Ovary (tissue), 9 donors: Measurements from ENCODE around the gene FAM47E. TPM values are rescaled to one million over a fixed set of nuclear protein-coding genes. Genes with fewer than 3 reads are reported as not detected.

Experiments used
- DNase-seq, 5 donors: peaks; one replicate each; pipeline ENCODE4 v3.0.0-alpha.2; 2019 to 2020
- H3K27ac ChIP-seq, 2 donors: fragments of 200-600 bp; one replicate each; pipeline versions ENCODE4 v1.5.1 to v1.8.0; 2019 to 2022
- H3K27me3 ChIP-seq: fragments of 200-600 bp; one replicate; pipeline ENCODE4 v1.8.0; 2022
- H3K36me3 ChIP-seq: fragments of 200-600 bp; sonication (generic); one replicate; pipeline ENCODE4 v1.5.1; 2019
- H3K4me1 ChIP-seq: one replicate; pipeline ENCODE4 v1.8.1; 2013; ENCODE audit warnings: mild to moderate bottlenecking, moderate library complexity; ENCODE audit not compliant: insufficient read depth
- H3K4me3 ChIP-seq: fragments of 200-600 bp; sonication (generic); one replicate; pipeline ENCODE4 v1.5.1; 2017
- H3K9me3 ChIP-seq, 2 donors: fragments of 200-600 bp in 1 of 2; sonication (generic) in 1 of 2; one replicate each; pipeline versions ENCODE4 v1.5.1 to v1.8.1; 2013 to 2019; ENCODE audit warnings: mild to moderate bottlenecking in 1 of 2, moderate library complexity in 1 of 2
- CTCF ChIP-seq, 3 donors: fragments of 450-650 bp in 2 of 3; fragments of 200-600 bp in 1 of 3; IDR thresholded peaks; one replicate each; pipeline versions ENCODE4 v1.5.1 to v1.8.0; 2016 to 2022; ENCODE audit warnings: antibody characterized with exemption in 3 of 3, mild to moderate bottlenecking in 1 of 3
- EP300 ChIP-seq: sonication (generic); formaldehyde crosslinking; IDR thresholded peaks from one replicate; pipeline ENCODE4 v1.6.1; 2017; ENCODE audit warnings: antibody characterized with exemption
- POLR2A ChIP-seq: fragments of 450-650 bp; IDR thresholded peaks from one replicate; pipeline ENCODE4 v1.6.1; 2017; ENCODE audit warnings: antibody characterized with exemption, mild to moderate bottlenecking, moderate library complexity
- WGBS, 3 donors: extraction: QIAGEN DNeasy Blood & Tissue Kit in 1 of 3; methylation state at CpG; one replicate each; pipeline versions ENCODE4 v1.1.5 to v1.1.7; 2013 to 2017; 5-methylcytosine and 5-hydroxymethylcytosine counted together
- intact Hi-C, 4 donors: fragments of 100-400 bp; cut with DNase I; formaldehyde crosslinking; loops; one replicate each; pipeline versions ENCODE4 v1.11.0 to v1.15.1; 2022 to 2023
- polyA plus RNA-seq, 2 donors: library from polyadenylated mRNA; stranded (reverse); fragments of 200-250 nt in 1 of 2; fragments of 350-450 nt in 1 of 2; fragmentation: Illumina TruSeq in 1 of 2; extraction: RNeasy Lipid Tissue Mini Kit (QIAGEN cat#74804) in 1 of 2; gene quantifications; one replicate each; pipeline ENCODE4 v1.2.3, GENCODE V29; 2013 to 2014
- total RNA-seq, 7 donors: library from RNA; depleted of rRNA in 2 of 7; stranded (reverse); fragments of >200 nt in 2 of 7; fragmentation: NEBNext Ultra II Directional in 3 of 7; extraction: Animal tissue kit (Norgen Biotek cat#: 25700) in 3 of 7; gene quantifications; one replicate each; pipeline versions ENCODE4 v1.1.0 to v1.2.4, GENCODE V29; 2016 to 2023
- donor health status: DM: no; HTN: no; CAD: no; lungs with moderate emphysema.
- donor health status: DM: no; HTN: no; CAD: no.
- donor health status: Bipolar disorder and iron deficiency.
- donor health status: DM: yes; HTN: yes; CAD: no.
- donor health status: DM: no; HTN: no; CAD: no.
- donor health status: DM: yes; HTN: yes; CAD: no.

The FAM47E gene
- total and polyA plus RNA-seq, 9 donors, result 0.08 to 8.2 (median 2.1) TPM

- H3K27me3 ChIP-seq, result no peaks in the 10 kb centered on the region
- no peak for TF ChIP-seq POLR2A
- TF ChIP-seq CTCF (IDR thresholded peaks at IDR 0.05), result no peak
- no peak for TF ChIP-seq EP300
- no peak for DNase-seq
- peaks cover 19% of the 10 kb centered on the region for H3K4me1 ChIP-seq
- 16 to 18% (median 17%) methylated on average over 10 of the region's 10 CpGs for WGBS, 3 donors
- intact Hi-C loops, result no loop called here
- no peaks in the 10 kb centered on the region for H3K9me3 ChIP-seq
- H3K4me3 ChIP-seq, result peak overlapping the region; percentile 92
- H3K27ac ChIP-seq, result peak overlapping the region; percentile 95 to 97
- no peaks in the 10 kb centered on the region for H3K36me3 ChIP-seq
These were observed 37.3 kb upstream of the FAM47E start for GRCh38 chr4:76214177-76214675.

- Histone ChIP-seq H3K27me3 (no peaks in the 10 kb centered on the region), H3K4me3 (no peak overlapping the region), H3K4me1 (peaks cover 16% of the 10 kb centered on the region), H3K27ac (no peak overlapping the region), H3K36me3 (no peaks in the 10 kb centered on the region), H3K9me3 (no peaks in the 10 kb centered on the region)
- 98 to 99% (median 98%) methylated on average over 3 of the region's 3 CpGs for WGBS, 3 donors
- intact Hi-C loops, result no loop called here
- DNase-seq, result no peak
- no peak for TF ChIP-seq EP300
- TF ChIP-seq CTCF (IDR thresholded peaks at IDR 0.05), result no peak
- no peak for TF ChIP-seq POLR2A
These were observed 36.4 kb upstream of the FAM47E start for GRCh38 chr4:76215077-76215476.

- TF ChIP-seq EP300 (no peak), CTCF (IDR thresholded peaks at IDR 0.05) (no peak), POLR2A (no peak)
These were observed 35.0 kb upstream of the FAM47E start for GRCh38 chr4:76216524-76216923.

GRCh38 chr4:76216975-76217814, 34.3 kb upstream of the FAM47E start:
- Histone ChIP-seq H3K4me3 (no peak overlapping the region), H3K4me1 (peaks cover 12% of the 10 kb centered on the region), H3K36me3 (no peaks in the 10 kb centered on the region), H3K27ac (no peak overlapping the region), H3K9me3 (no peaks in the 10 kb centered on the region), H3K27me3 (no peaks in the 10 kb centered on the region)
- no peak for TF ChIP-seq EP300
- TF ChIP-seq CTCF (IDR thresholded peaks at IDR 0.05), result no peak
- no peak for DNase-seq
- intact Hi-C loops, result no loop called here
- 91 to 96% (median 92%) methylated on average over 6 of the region's 6 CpGs for WGBS, 3 donors

More at GRCh38 chr4:76216524-76216923, 35.0 kb upstream of the FAM47E start:
- 66 to 74% (median 67%) methylated on average over 2 of the region's 2 CpGs for WGBS, 3 donors
- Histone ChIP-seq H3K4me3 (no peak overlapping the region), H3K27me3 (no peaks in the 10 kb centered on the region), H3K9me3 (no peaks in the 10 kb centered on the region), H3K36me3 (no peaks in the 10 kb centered on the region), H3K27ac (no peak overlapping the region), H3K4me1 (peaks cover 13% of the 10 kb centered on the region)
- intact Hi-C loops, result no loop called here
- DNase-seq, result no peak
